Astrocyte (in vitro differentiated cells and primary cell): Measurements from ENCODE around the gene OS9. TPM values are rescaled to one million over a fixed set of nuclear protein-coding genes. Genes with fewer than 3 reads are reported as not detected.
"Not testable (repeated sequence)": the region's sequence is repeated elsewhere in the genome, so short reads cannot be mapped to it uniquely, and the experiment has no call there.

Experiments used
- DNase-seq: peaks from one replicate; pipeline ENCODE4 v3.0.0-alpha.2; 2010; ENCODE audit warnings: low read depth
- FAIRE-seq: peaks from 2 replicates; lab custom pipeline; 2011; peaks lifted over from hg19 to GRCh38; lab: Jason Lieb, UNC
- H2AFZ ChIP-seq: 2 replicates; pipeline ENCODE4 v1.6.0; 2012; ENCODE audit warnings: low read depth, low read length, inconsistent platforms
- H3K27ac ChIP-seq: 2 replicates; pipeline ENCODE4 v1.5.1; 2011; ENCODE audit warnings: low read depth, low read length, inconsistent platforms
- H3K27me3 ChIP-seq: 2 replicates; pipeline ENCODE4 v1.6.0; 2011; ENCODE audit warnings: low read length, inconsistent platforms; ENCODE audit not compliant: insufficient read depth
- H3K36me3 ChIP-seq: 2 replicates; pipeline ENCODE4 v1.5.1; 2011; ENCODE audit warnings: low read length, inconsistent platforms; ENCODE audit not compliant: insufficient read depth
- H3K4me1 ChIP-seq: 2 replicates; pipeline ENCODE4 v1.5.1; 2011; ENCODE audit warnings: low read length, inconsistent platforms; ENCODE audit not compliant: insufficient read depth
- H3K4me2 ChIP-seq: 2 replicates; pipeline ENCODE4 v1.6.0; 2012; ENCODE audit warnings: low read length, inconsistent platforms
- H3K4me3 ChIP-seq: 2 replicates; pipeline ENCODE4 v1.5.1; 2011; ENCODE audit warnings: low read depth, mild to moderate bottlenecking, low read length, inconsistent platforms; ENCODE audit not compliant: insufficient read depth
- H3K79me2 ChIP-seq: 2 replicates; pipeline ENCODE4 v1.6.0; 2012; ENCODE audit warnings: mild to moderate bottlenecking, low read length, inconsistent platforms; ENCODE audit not compliant: insufficient read depth
- H3K9ac ChIP-seq: 2 replicates; pipeline ENCODE4 v1.6.0; 2012; ENCODE audit warnings: mild to moderate bottlenecking, low read length, inconsistent platforms
- H3K9me3 ChIP-seq: 2 replicates; pipeline ENCODE4 v1.5.1; 2012; ENCODE audit warnings: low read depth, mild to moderate bottlenecking, low read length, inconsistent platforms; ENCODE audit not compliant: insufficient read depth
- H4K20me1 ChIP-seq: 2 replicates; pipeline ENCODE4 v1.6.0; 2012; ENCODE audit warnings: low read length, inconsistent platforms; ENCODE audit not compliant: insufficient read depth
- H3K27ac Mint-ChIP-seq: one replicate; pipeline ENCODE4 v1.8.0; 2021; ENCODE audit warnings: mild to moderate bottlenecking, mixed read lengths; ENCODE audit not compliant: unreplicated experiment
- H3K27me3 Mint-ChIP-seq: one replicate; pipeline ENCODE4 v1.8.0; 2021; ENCODE audit warnings: low read depth, mixed read lengths; ENCODE audit not compliant: unreplicated experiment
- H3K36me3 Mint-ChIP-seq: one replicate; pipeline ENCODE4 v1.8.0; 2021; ENCODE audit warnings: low read depth, mixed read lengths; ENCODE audit not compliant: unreplicated experiment
- H3K4me1 Mint-ChIP-seq: one replicate; pipeline ENCODE4 v1.8.0; 2021; ENCODE audit warnings: low read depth, mixed read lengths; ENCODE audit not compliant: unreplicated experiment
- H3K4me3 Mint-ChIP-seq: one replicate; pipeline ENCODE4 v1.8.0; 2021; ENCODE audit warnings: mild to moderate bottlenecking, moderate library complexity, mixed read lengths; ENCODE audit not compliant: unreplicated experiment
- H3K9me3 Mint-ChIP-seq: one replicate; pipeline ENCODE4 v1.8.0; 2021; ENCODE audit warnings: mild to moderate bottlenecking, mixed read lengths; ENCODE audit not compliant: unreplicated experiment
- CTCF ChIP-seq: IDR thresholded peaks from 2 replicates; pipeline ENCODE4 v1.5.1; 2011; ENCODE audit warnings: low read depth, mild to moderate bottlenecking, inconsistent platforms, low read length, moderate library complexity; ENCODE audit not compliant: insufficient read depth
- EZH2 ChIP-seq: IDR thresholded peaks from 2 replicates; pipeline ENCODE4 v1.6.1; 2012; ENCODE audit warnings: mild to moderate bottlenecking, low read length, inconsistent platforms; ENCODE audit not compliant: insufficient read depth
- total RNA-seq: library from RNA; stranded (reverse); gene quantifications from 2 replicates; pipeline ENCODE4 v1.2.1, GENCODE V29; 2021

OS9 gene
- total RNA-seq, 1 donor from 2014 or later, result 194 TPM

GRCh38 chr12:57657744-57658143, 36.2 kb upstream of the OS9 start:
- TF ChIP-seq EZH2 (no peak), CTCF (no peak)
- no peak overlapping the region for H3K27ac Mint-ChIP-seq

GRCh38 chr12:57658890-57659289, 35.0 kb upstream of the OS9 start:
- H4K20me1 ChIP-seq, result no peaks in the 10 kb centered on the region
- no peaks in the 10 kb centered on the region for H3K36me3 ChIP-seq
- H3K79me2 ChIP-seq, result no peaks in the 10 kb centered on the region
- no peaks in the 10 kb centered on the region for H3K27me3 ChIP-seq
- H3K9ac ChIP-seq, result no peak overlapping the region
- TF ChIP-seq EZH2 (no peak), CTCF (no peak)
- Mint-ChIP-seq H3K4me3 (no peak overlapping the region), H3K27ac (no peak overlapping the region), H3K36me3 (no peaks in the 10 kb centered on the region), H3K27me3 (peaks cover 17% of the 10 kb centered on the region), H3K4me1 (no peaks in the 10 kb centered on the region), H3K9me3 (peaks cover 25% of the 10 kb centered on the region)
- H3K4me2 ChIP-seq, result no peak overlapping the region
- H3K9me3 ChIP-seq, result no peaks in the 10 kb centered on the region
- no peak overlapping the region for H2AFZ ChIP-seq
- H3K4me1 ChIP-seq, result no peaks in the 10 kb centered on the region
- DNase-seq, result no peak
- no peak overlapping the region for H3K4me3 ChIP-seq
- FAIRE-seq, result no peak
- no peak overlapping the region for H3K27ac ChIP-seq

More at GRCh38 chr12:57657744-57658143, 36.2 kb upstream of the OS9 start:
- H3K4me1 ChIP-seq, result no peaks in the 10 kb centered on the region
- Mint-ChIP-seq H3K36me3 (no peaks in the 10 kb centered on the region), H3K4me1 (no peaks in the 10 kb centered on the region), H3K9me3 (peaks cover 23% of the 10 kb centered on the region), H3K27me3 (peaks cover 15% of the 10 kb centered on the region), H3K4me3 (no peak overlapping the region)
- H3K27me3 ChIP-seq, result no peaks in the 10 kb centered on the region
- no peak overlapping the region for H3K4me3 ChIP-seq
- no peak overlapping the region for H2AFZ ChIP-seq
- no peaks in the 10 kb centered on the region for H3K36me3 ChIP-seq
- H3K9ac ChIP-seq, result no peak overlapping the region
- no peak overlapping the region for H3K27ac ChIP-seq
- H3K79me2 ChIP-seq, result no peaks in the 10 kb centered on the region
- H4K20me1 ChIP-seq, result no peaks in the 10 kb centered on the region
- no peak overlapping the region for H3K4me2 ChIP-seq
- DNase-seq (no peak), FAIRE-seq (no peak)
- no peaks in the 10 kb centered on the region for H3K9me3 ChIP-seq

- Histone ChIP-seq H3K4me2 (no peak overlapping the region), H3K4me3 (no peak overlapping the region), H4K20me1 (no peaks in the 10 kb centered on the region), H3K9me3 (no peaks in the 10 kb centered on the region), H3K79me2 (no peaks in the 10 kb centered on the region), H3K27ac (no peak overlapping the region), H3K36me3 (no peaks in the 10 kb centered on the region), H3K9ac (no peak overlapping the region), H3K4me1 (no peaks in the 10 kb centered on the region), H2AFZ (no peak overlapping the region), H3K27me3 (no peaks in the 10 kb centered on the region)
- peaks cover 17% of the 10 kb centered on the region for H3K27me3 Mint-ChIP-seq
- H3K36me3 Mint-ChIP-seq, result peaks cover 2% of the 10 kb centered on the region
- peaks cover 24% of the 10 kb centered on the region for H3K9me3 Mint-ChIP-seq
- TF ChIP-seq EZH2, result no peak
- TF ChIP-seq CTCF, result no peak
- FAIRE-seq, result no peak
- no peaks in the 10 kb centered on the region for H3K4me1 Mint-ChIP-seq
- H3K4me3 Mint-ChIP-seq, result no peak overlapping the region
- H3K27ac Mint-ChIP-seq, result no peak overlapping the region
- DNase-seq, result no peak
Measured at GRCh38 chr12:57661376-57661775, 32.6 kb upstream of the OS9 start.

- H3K27me3 Mint-ChIP-seq, H3K27me3 ChIP-seq, H3K27ac ChIP-seq, H2AFZ ChIP-seq, FAIRE-seq, H3K4me3 ChIP-seq, H3K9ac ChIP-seq, H3K36me3 Mint-ChIP-seq, DNase-seq, H3K4me1 Mint-ChIP-seq, H3K36me3 ChIP-seq, H3K79me2 ChIP-seq, H3K4me1 ChIP-seq, H3K27ac Mint-ChIP-seq, H4K20me1 ChIP-seq, H3K4me2 ChIP-seq, H3K4me3 Mint-ChIP-seq, H3K9me3 ChIP-seq: not testable (repeated sequence)
- H3K9me3 Mint-ChIP-seq, result peaks cover 12% of the 10 kb centered on the region
Measured at GRCh38 chr12:57665066-57665820, 28.7 kb upstream of the OS9 start.
